Common myeloid progenitor, CD34-positive (primary cell): Measurements from ENCODE around the gene FAM227B.
A peak's percentile ranks its signal among the peaks of the same experiment; 100 is the strongest.
"Not testable (repeated sequence)": the region's sequence is repeated elsewhere in the genome, so short reads cannot be mapped to it uniquely, and the experiment has no call there.

Source experiments
- CTCF ChIA-PET: fragments of 350-600 bp; sonication (Branson Sonifier 250); formaldehyde crosslinking; loops from one replicate; lab custom pipeline; 2021; ENCODE audit warnings: antibody characterized with exemption; lab: Charles Lee
- POLR2A ChIA-PET: fragments of 350-600 bp; sonication (Branson Sonifier 250); formaldehyde crosslinking; loops from one replicate; lab custom pipeline; 2021; ENCODE audit warnings: antibody characterized with exemption; lab: Charles Lee
- DNase-seq, 3 donors: peaks; one replicate each; pipeline versions ENCODE4 v3.0.0 to v3.0.0-alpha.2; 2013
- H3K27ac ChIP-seq, 2 experiments: 1 replicate in 1 of 2; 2 replicates in 1 of 2; pipeline ENCODE4 v1.7.0; 2013; ENCODE audit warnings: inconsistent platforms in 2 of 2, low read length in 2 of 2, mild to moderate bottlenecking in 2 of 2, low read depth in 1 of 2, moderate library complexity in 1 of 2; ENCODE audit not compliant: severe bottlenecking in 2 of 2, insufficient read depth in 1 of 2, poor library complexity in 1 of 2
- H3K27me3 ChIP-seq, 5 experiments: replicated peaks in 2 of 5; 1 replicate in 3 of 5; 2 replicates in 2 of 5; pipeline versions ENCODE4 v1.6.1 to v1.7.0; 2013; ENCODE audit warnings: low read length in 4 of 5, mild to moderate bottlenecking in 2 of 5, moderate library complexity in 2 of 5, inconsistent platforms in 1 of 5; ENCODE audit not compliant: insufficient read depth in 5 of 5, control insufficient read depth in 4 of 5
- H3K36me3 ChIP-seq, 4 experiments: 1 replicate in 2 of 4; 2 replicates in 2 of 4; pipeline versions ENCODE4 v1.6.1 to v1.7.0; 2013; ENCODE audit warnings: low read length in 3 of 4, control low read depth in 1 of 4, mild to moderate bottlenecking in 1 of 4; ENCODE audit not compliant: control insufficient read depth in 4 of 4, insufficient read depth in 4 of 4
- H3K4me1 ChIP-seq, 4 experiments: 1 replicate in 3 of 4; 2 replicates in 1 of 4; pipeline versions ENCODE4 v1.6.1 to v1.7.1; 2013; ENCODE audit warnings: low read length in 3 of 4, mild to moderate bottlenecking in 3 of 4, control low read depth in 1 of 4, inconsistent platforms in 1 of 4, moderate library complexity in 1 of 4; ENCODE audit not compliant: control insufficient read depth in 4 of 4, insufficient read depth in 4 of 4; ENCODE audit errors: control extremely low read depth in 1 of 4
- H3K4me3 ChIP-seq, 7 experiments: 1 replicate in 4 of 7; 2 replicates in 3 of 7; pipeline versions ENCODE4 v1.5.1 to v1.7.0; 2013; ENCODE audit warnings: mild to moderate bottlenecking in 7 of 7, low read length in 6 of 7, moderate library complexity in 6 of 7, inconsistent platforms in 2 of 7, low read depth in 2 of 7, control low read depth in 1 of 7; ENCODE audit not compliant: insufficient read depth in 4 of 7, control insufficient read depth in 1 of 7; ENCODE audit errors: extremely low read depth in 1 of 7
- H3K9me3 ChIP-seq, 5 experiments: 1 replicate in 4 of 5; 2 replicates in 1 of 5; pipeline versions ENCODE4 v1.6.1 to v1.7.1; 2013; ENCODE audit warnings: low read length in 4 of 5, mild to moderate bottlenecking in 2 of 5, inconsistent platforms in 1 of 5, low read depth in 1 of 5, moderate library complexity in 1 of 5; ENCODE audit not compliant: control insufficient read depth in 4 of 5, insufficient read depth in 2 of 5; ENCODE audit errors: control extremely low read depth in 1 of 5
- WGBS: methylation state at CpG from one replicate; pipeline ENCODE4 v1.1.5; 2013; ENCODE audit not compliant: insufficient coverage; 5-methylcytosine and 5-hydroxymethylcytosine counted together

Gene FAM227B

GRCh38 chr15:49415149-49415548 is 205.5 kb downstream of the FAM227B start:
- Histone ChIP-seq H3K27ac (no peak overlapping the region), H3K4me1 (no peaks in the 10 kb centered on the region), H3K9me3 (no peaks in the 10 kb centered on the region), H3K36me3 (no peaks in the 10 kb centered on the region), H3K4me3 (no peak overlapping the region), H3K27me3 (no peaks in the 10 kb centered on the region)
- DNase-seq: no peak
- ChIA-PET POLR2A (no interaction called here), CTCF (no interaction called here)

GRCh38 chr15:49412797-49413196 is 207.8 kb downstream of the FAM227B start:
- no peaks in the 10 kb centered on the region for H3K4me1 ChIP-seq
- CTCF ChIA-PET: no interaction called here

GRCh38 chr15:49410641-49411040 is 210.0 kb downstream of the FAM227B start:
- ChIA-PET CTCF (interaction anchor here (0.9 to 1.2 kb wide), 2 partner anchors 12 to 210 kb away, joined by 4 read pairs; partner anchors contain the start of genes DTWD1 and FAM227B), POLR2A (no interaction called here)
- no peak overlapping the region for H3K4me3 ChIP-seq
- no peak overlapping the region for H3K27ac ChIP-seq
- no peaks in the 10 kb centered on the region for H3K9me3 ChIP-seq
- H3K4me1 ChIP-seq: no peaks in the 10 kb centered on the region
- no peak for DNase-seq
- no peaks in the 10 kb centered on the region for H3K36me3 ChIP-seq
- H3K27me3 ChIP-seq: no peaks in the 10 kb centered on the region

More at GRCh38 chr15:49412797-49413196, 207.8 kb downstream of the FAM227B start:
- DNase-seq: no peak
- H3K27me3 ChIP-seq: no peaks in the 10 kb centered on the region
- no peaks in the 10 kb centered on the region for H3K9me3 ChIP-seq
- no peaks in the 10 kb centered on the region for H3K36me3 ChIP-seq
- POLR2A ChIA-PET: no interaction called here
- no peak overlapping the region for H3K27ac ChIP-seq
- H3K4me3 ChIP-seq: no peak overlapping the region

GRCh38 chr15:49406352-49407118 is 214.1 kb downstream of the FAM227B start:
- CTCF ChIA-PET: no interaction called here

GRCh38 chr15:49402515-49403296 is 217.9 kb downstream of the FAM227B start:
- H3K4me1 ChIP-seq, H3K27ac ChIP-seq, H3K36me3 ChIP-seq, POLR2A ChIA-PET, H3K9me3 ChIP-seq, H3K4me3 ChIP-seq, H3K27me3 ChIP-seq: not testable (repeated sequence)
- CTCF ChIA-PET: interaction anchor here (0.8 kb wide), 1 partner anchor 25 kb away, joined by 3 read pairs; no protein-coding TSS in a partner anchor
- 93% methylated on average over 4 of the region's 5 CpGs for WGBS
- DNase-seq: peak in 1 of 3 donors; percentile 15

More at GRCh38 chr15:49406352-49407118, 214.1 kb downstream of the FAM227B start:
- POLR2A ChIA-PET: no interaction called here
- Histone ChIP-seq H3K27ac (no peak overlapping the region), H3K9me3 (peaks cover 0 to 2% (median 0%) of the 10 kb centered on the region in 5 experiments), H3K4me1 (no peaks in the 10 kb centered on the region), H3K36me3 (no peaks in the 10 kb centered on the region), H3K27me3 (no peaks in the 10 kb centered on the region), H3K4me3 (no peak overlapping the region)
- 96% methylated on average over 13 of the region's 17 CpGs for WGBS
- no peak for DNase-seq

- H3K36me3 ChIP-seq: no peaks in the 10 kb centered on the region
- no peaks in the 10 kb centered on the region for H3K27me3 ChIP-seq
- H3K4me1 ChIP-seq: peaks cover 0 to 8% (median 3%) of the 10 kb centered on the region in 4 experiments
- CTCF ChIA-PET: no interaction called here
- no peak overlapping the region for H3K27ac ChIP-seq
- WGBS: no CpG with 5 or more reads among the region's 2 CpGs
- POLR2A ChIA-PET: no interaction called here
- no peaks in the 10 kb centered on the region for H3K9me3 ChIP-seq
- DNase-seq: peak in 2 of 3 donors; percentile 3 to 20
- H3K4me3 ChIP-seq: no peak overlapping the region
These were observed 233.1 kb downstream of the FAM227B start for GRCh38 chr15:49387471-49387870.

- WGBS: 0% methylated on average over 1 of the region's 1 CpG
- Histone ChIP-seq H3K4me1 (peaks cover 0 to 14% (median 6%) of the 10 kb centered on the region in 4 experiments), H3K4me3 (no peak overlapping the region), H3K36me3 (no peaks in the 10 kb centered on the region), H3K27me3 (no peaks in the 10 kb centered on the region), H3K9me3 (no peaks in the 10 kb centered on the region), H3K27ac (no peak overlapping the region)
- ChIA-PET POLR2A (no interaction called here), CTCF (no interaction called here)
- DNase-seq: peak in 1 of 3 donors; percentile 9
These were observed 237.4 kb downstream of the FAM227B start for GRCh38 chr15:49383266-49383665.
